ENCODE results near the gene AUP1.

DNA sequence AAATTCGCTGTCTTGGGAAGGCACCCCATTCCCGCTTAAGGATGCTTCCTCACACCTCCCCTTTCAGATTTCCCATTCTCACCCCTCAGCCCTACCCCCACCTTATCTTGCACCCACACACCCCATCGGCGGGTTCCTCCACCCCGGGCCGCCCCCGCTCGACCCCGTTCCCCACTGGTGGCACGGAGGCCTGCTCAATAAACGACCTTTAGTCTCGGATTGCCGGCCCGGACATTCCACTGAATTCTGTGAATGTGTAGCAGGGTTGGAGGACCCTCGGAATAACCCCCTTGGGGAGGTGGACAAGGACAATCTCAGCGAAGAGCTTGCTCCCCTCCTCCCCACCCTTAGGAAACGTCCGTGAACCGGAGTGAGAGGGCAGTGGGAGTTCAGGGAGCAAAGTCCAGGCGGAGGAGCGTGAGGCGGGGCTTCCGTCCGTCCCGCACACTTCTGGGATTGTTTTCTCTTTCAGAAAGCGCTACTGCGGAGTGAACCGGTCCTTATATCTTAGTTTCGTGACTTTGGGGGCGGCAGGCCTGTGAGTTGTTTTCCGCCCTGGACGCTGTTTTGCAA lies 27.3 kb downstream of the AUP1 start:
- TF ChIP-seq POLR2AphosphoS5 (IDR thresholded peaks at IDR 0.05; ENCODE audit: borderline replicate concordance, low read depth, low read length) = no peak
- TF ChIP-seq EZH2 (IDR thresholded peaks at IDR 0.05) = no peak
- no peak for TF ChIP-seq FOXP2 (optimal IDR thresholded peaks at IDR 0.05; ENCODE audit: control extremely low read depth, extremely low read length, insufficient read depth)
